OCI-LY1 (cell line): Measurements from ENCODE around the gene CIB4.

ENCODE experiments used
- H2AFZ ChIP-seq: fragments of 200-600 bp; sonication (generic), shearing (Covaris generic); 2 replicates; pipeline ENCODE4 v1.6.0; 2014; ENCODE audit warnings: antibody characterized with exemption, mild to moderate bottlenecking, low read length
- H3F3A ChIP-seq: fragments of 200-600 bp; sonication (generic), shearing (Covaris generic); 2 replicates; pipeline ENCODE4 v1.6.0; 2014; ENCODE audit warnings: mild to moderate bottlenecking, antibody characterized with exemption, low read length, moderate library complexity; ENCODE audit not compliant: insufficient read depth
- H3K27ac ChIP-seq: fragments of 200-600 bp; sonication (generic); 2 replicates; pipeline ENCODE4 v1.5.1; 2014; ENCODE audit warnings: low read length, mixed run types, mild to moderate bottlenecking, low read depth; ENCODE audit not compliant: poor library complexity, severe bottlenecking
- H3K27me3 ChIP-seq: fragments of 200-600 bp; sonication (generic); 2 replicates; pipeline ENCODE4 v1.6.0; 2014; ENCODE audit warnings: antibody characterized with exemption, mild to moderate bottlenecking, low read length, moderate library complexity; ENCODE audit not compliant: insufficient read depth
- H3K36me3 ChIP-seq: fragments of 200-600 bp; sonication (generic); 2 replicates; pipeline ENCODE4 v1.6.1; 2014; ENCODE audit warnings: mild to moderate bottlenecking, antibody characterized with exemption, low read length, moderate library complexity, mixed read lengths; ENCODE audit not compliant: insufficient read depth
- H3K4me1 ChIP-seq: fragments of 200-600 bp; sonication (generic); 2 replicates; pipeline ENCODE4 v1.5.1; 2014; ENCODE audit warnings: mild to moderate bottlenecking, low read length, moderate library complexity; ENCODE audit not compliant: insufficient read depth, severe bottlenecking
- H3K4me2 ChIP-seq: fragments of 200-600 bp; sonication (generic), shearing (Covaris generic); 2 replicates; pipeline ENCODE4 v1.6.1; 2014; ENCODE audit warnings: low read length
- H3K4me3 ChIP-seq: fragments of 200-600 bp; sonication (generic); 2 replicates; pipeline ENCODE4 v1.5.1; 2014; ENCODE audit warnings: low read length, low read depth, mild to moderate bottlenecking, mixed read lengths; ENCODE audit not compliant: poor library complexity, severe bottlenecking
- H3K79me2 ChIP-seq: fragments of 200-600 bp; shearing (Covaris generic); 2 replicates; pipeline ENCODE4 v1.6.1; 2016; ENCODE audit warnings: mixed run types, low read length, mixed read lengths; ENCODE audit not compliant: insufficient read depth
- H3K9ac ChIP-seq: fragments of 200-600 bp; sonication (generic), shearing (Covaris generic); 2 replicates; pipeline ENCODE4 v1.6.1; 2014; ENCODE audit warnings: mild to moderate bottlenecking, low read length, mixed read lengths
- H3K9me2 ChIP-seq: fragments of 200-600 bp; sonication (generic), shearing (Covaris generic); 2 replicates; pipeline ENCODE4 v1.6.1; 2014; ENCODE audit warnings: low read depth, mild to moderate bottlenecking, low read length, mixed read lengths
- H3K9me3 ChIP-seq: fragments of 200-600 bp; shearing (Covaris generic); 2 replicates; pipeline ENCODE4 v1.6.1; 2014; ENCODE audit warnings: low read length, mixed read lengths
- H4K20me1 ChIP-seq: fragments of 200-600 bp; sonication (generic), shearing (Covaris generic); 2 replicates; pipeline ENCODE4 v1.6.0; 2016; ENCODE audit warnings: mild to moderate bottlenecking, low read length; ENCODE audit not compliant: insufficient read depth
- CTCF ChIP-seq: fragments of 200-600 bp; sonication (generic), shearing (Covaris generic); IDR thresholded peaks from 2 replicates; pipeline ENCODE4 v1.5.1; 2017; ENCODE audit warnings: mild to moderate bottlenecking, antibody characterized with exemption, low read length, moderate library complexity, mixed read lengths
- EZH2 ChIP-seq: fragments of 200-600 bp; sonication (generic), shearing (Covaris generic); IDR thresholded peaks from 2 replicates; pipeline ENCODE4 v1.8.0; 2017; ENCODE audit warnings: borderline replicate concordance, mixed run types, mild to moderate bottlenecking, antibody characterized with exemption, low read length, moderate library complexity, mixed read lengths

Gene CIB4

GRCh38 chr2:26595146-26595545 is 46.0 kb downstream of the CIB4 start:
- no peaks in the 10 kb centered on the region for H3K9me3 ChIP-seq
- no peak overlapping the region for H2AFZ ChIP-seq
- no peak overlapping the region for H3K4me2 ChIP-seq
- no peak overlapping the region for H3K4me3 ChIP-seq
- H4K20me1 ChIP-seq = no peaks in the 10 kb centered on the region
- no peaks in the 10 kb centered on the region for H3K9me2 ChIP-seq
- TF ChIP-seq CTCF (no peak), EZH2 (no peak)
- no peak overlapping the region for H3K9ac ChIP-seq
- H3F3A ChIP-seq = no peaks in the 10 kb centered on the region
- no peaks in the 10 kb centered on the region for H3K79me2 ChIP-seq
- no peaks in the 10 kb centered on the region for H3K4me1 ChIP-seq
- H3K27me3 ChIP-seq = peaks cover 11% of the 10 kb centered on the region
- H3K27ac ChIP-seq = no peak overlapping the region
- H3K36me3 ChIP-seq = no peaks in the 10 kb centered on the region

GRCh38 chr2:26591619-26592505 is 49.3 kb downstream of the CIB4 start:
- no peaks in the 10 kb centered on the region for H3K36me3 ChIP-seq
- H3K9me3 ChIP-seq = no peaks in the 10 kb centered on the region
- peaks cover 11% of the 10 kb centered on the region for H3K27me3 ChIP-seq
- H3K79me2 ChIP-seq = no peaks in the 10 kb centered on the region
- no peaks in the 10 kb centered on the region for H4K20me1 ChIP-seq
- no peaks in the 10 kb centered on the region for H3K4me1 ChIP-seq
- no peak overlapping the region for H2AFZ ChIP-seq
- no peaks in the 10 kb centered on the region for H3K9me2 ChIP-seq
- no peak overlapping the region for H3K27ac ChIP-seq
- no peaks in the 10 kb centered on the region for H3F3A ChIP-seq
- H3K4me2 ChIP-seq = no peak overlapping the region
- H3K9ac ChIP-seq = no peak overlapping the region
- no peak overlapping the region for H3K4me3 ChIP-seq
- TF ChIP-seq CTCF (no peak), EZH2 (no peak)

- H3F3A ChIP-seq = no peaks in the 10 kb centered on the region
- H3K79me2 ChIP-seq = no peaks in the 10 kb centered on the region
- H3K4me3 ChIP-seq = no peak overlapping the region
- no peaks in the 10 kb centered on the region for H3K9me2 ChIP-seq
- H2AFZ ChIP-seq = no peak overlapping the region
- H3K36me3 ChIP-seq = no peaks in the 10 kb centered on the region
- H3K4me2 ChIP-seq = no peak overlapping the region
- H3K27me3 ChIP-seq = peaks cover 11% of the 10 kb centered on the region
- H3K4me1 ChIP-seq = no peaks in the 10 kb centered on the region
- no peak overlapping the region for H3K27ac ChIP-seq
- no peaks in the 10 kb centered on the region for H4K20me1 ChIP-seq
- no peaks in the 10 kb centered on the region for H3K9me3 ChIP-seq
- no peak overlapping the region for H3K9ac ChIP-seq
- TF ChIP-seq CTCF = no peak
- no peak for TF ChIP-seq EZH2
These were observed 50.1 kb downstream of the CIB4 start for GRCh38 chr2:26590980-26591618.
